Breast epithelium (tissue), 4 donors: Measurements from ENCODE around the gene CPSF4L. TPM values are rescaled to one million over a fixed set of nuclear protein-coding genes. Genes with fewer than 3 reads are reported as not detected.
"Not testable (repeated sequence)": the region's sequence is repeated elsewhere in the genome, so short reads cannot be mapped to it uniquely, and the experiment has no call there.

Experiments
- DNase-seq, 2 donors: peaks; one replicate each; pipeline ENCODE4 v3.0.0-alpha.2; 2019; ENCODE audit warnings: low spot score in 2 of 2
- H3K27ac ChIP-seq, 2 donors: fragments of 200-600 bp; sonication (generic) in 1 of 2; one replicate each; pipeline ENCODE4 v1.5.1; 2016 to 2019; ENCODE audit warnings: mild to moderate bottlenecking in 1 of 2
- H3K27me3 ChIP-seq, 2 donors: fragments of 200-600 bp; sonication (generic) in 1 of 2; one replicate each; pipeline versions ENCODE4 v1.5.1 to v1.6.0; 2017 to 2019; ENCODE audit warnings: control low read depth in 1 of 2, mild to moderate bottlenecking in 1 of 2
- H3K36me3 ChIP-seq: fragments of 200-600 bp; one replicate; pipeline ENCODE4 v1.5.1; 2019
- H3K4me1 ChIP-seq, 2 donors: fragments of 200-600 bp; sonication (generic); one replicate each; pipeline ENCODE4 v1.5.1; 2016 to 2019; ENCODE audit warnings: control low read depth in 1 of 2
- H3K4me3 ChIP-seq, 3 donors: fragments of 200-600 bp; sonication (generic); 1 replicate in 2 of 3; 2 replicates in 1 of 3; pipeline ENCODE4 v1.5.1; 2016 to 2019; ENCODE audit warnings: mild to moderate bottlenecking in 3 of 3, moderate library complexity in 2 of 3
- H3K9me3 ChIP-seq, 2 donors: fragments of 200-600 bp; sonication (generic) in 1 of 2; one replicate each; pipeline ENCODE4 v1.5.1; 2016 to 2019; ENCODE audit warnings: control low read depth in 1 of 2
- POLR2A ChIP-seq: fragments of 450-650 bp; IDR thresholded peaks from one replicate; pipeline ENCODE4 v1.6.1; 2016; ENCODE audit warnings: antibody characterized with exemption, mild to moderate bottlenecking, moderate library complexity
- POLR2AphosphoS5 ChIP-seq, 3 donors: sonication (generic); formaldehyde crosslinking; IDR thresholded peaks; one replicate each; pipeline ENCODE4 v1.6.1; 2017; ENCODE audit warnings: antibody characterized with exemption in 3 of 3
- intact Hi-C: fragments of 100-400 bp; cut with DNase I; formaldehyde crosslinking; loops from one replicate; pipeline ENCODE4 v1.15.1; 2023; ENCODE audit warnings: low total_unique reads
- total RNA-seq, 3 donors: library from RNA; depleted of rRNA; stranded (reverse); fragments of >200 nt; gene quantifications; one replicate each; pipeline ENCODE4 v1.1.0, GENCODE V29; 2016
- TF ChIP-seq, protein P1 (sequence below), 3 donors: fragments of 450-650 bp; IDR thresholded peaks; one replicate each; pipeline ENCODE4 v1.5.1; 2016 to 2017; ENCODE audit warnings: antibody characterized with exemption in 3 of 3, mild to moderate bottlenecking in 3 of 3, moderate library complexity in 3 of 3

CPSF4L gene, protein sequence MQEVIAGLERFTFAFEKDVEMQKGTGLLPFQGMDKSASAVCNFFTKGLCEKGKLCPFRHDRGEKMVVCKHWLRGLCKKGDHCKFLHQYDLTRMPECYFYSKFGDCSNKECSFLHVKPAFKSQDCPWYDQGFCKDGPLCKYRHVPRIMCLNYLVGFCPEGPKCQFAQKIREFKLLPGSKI
- total RNA-seq: under 1 TPM in 1 of 3 donors, not detected in 2; 0.29 TPM

DNA sequence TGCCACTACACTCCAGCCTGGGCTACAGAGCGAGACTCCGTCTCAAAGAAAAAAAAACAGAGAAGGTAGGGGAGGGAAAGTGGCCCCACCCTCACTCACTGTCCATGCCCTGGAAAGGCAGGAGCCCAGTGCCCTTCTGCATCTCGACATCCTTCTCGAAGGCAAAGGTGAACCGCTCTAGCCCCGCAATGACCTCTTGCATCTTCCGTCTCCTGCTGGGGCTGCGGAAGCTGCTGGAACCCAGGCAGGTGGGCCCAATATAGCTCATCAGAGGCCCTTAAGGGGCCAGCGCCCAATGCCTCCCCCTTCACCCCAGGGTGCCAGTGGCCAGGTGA, at the start of gene CPSF4L:
Gene CPSF4L, minus strand, starts transcription at position 264 of the 335 bp plus-strand sequence. Its CDS starts 62 bp downstream, at position 202.
- H3K27ac ChIP-seq: peak within 1 kb of the TSS; percentile 80 to 93
- peaks cover 0 to 4% of the 10 kb centered on the region in 2 donors for H3K4me1 ChIP-seq
- intact Hi-C loops: no loop called here
- TF ChIP-seq POLR2AphosphoS5 (IDR thresholded peaks at IDR 0.05) (no peak), POLR2A (no peak)
- TF ChIP-seq, protein P1, sequence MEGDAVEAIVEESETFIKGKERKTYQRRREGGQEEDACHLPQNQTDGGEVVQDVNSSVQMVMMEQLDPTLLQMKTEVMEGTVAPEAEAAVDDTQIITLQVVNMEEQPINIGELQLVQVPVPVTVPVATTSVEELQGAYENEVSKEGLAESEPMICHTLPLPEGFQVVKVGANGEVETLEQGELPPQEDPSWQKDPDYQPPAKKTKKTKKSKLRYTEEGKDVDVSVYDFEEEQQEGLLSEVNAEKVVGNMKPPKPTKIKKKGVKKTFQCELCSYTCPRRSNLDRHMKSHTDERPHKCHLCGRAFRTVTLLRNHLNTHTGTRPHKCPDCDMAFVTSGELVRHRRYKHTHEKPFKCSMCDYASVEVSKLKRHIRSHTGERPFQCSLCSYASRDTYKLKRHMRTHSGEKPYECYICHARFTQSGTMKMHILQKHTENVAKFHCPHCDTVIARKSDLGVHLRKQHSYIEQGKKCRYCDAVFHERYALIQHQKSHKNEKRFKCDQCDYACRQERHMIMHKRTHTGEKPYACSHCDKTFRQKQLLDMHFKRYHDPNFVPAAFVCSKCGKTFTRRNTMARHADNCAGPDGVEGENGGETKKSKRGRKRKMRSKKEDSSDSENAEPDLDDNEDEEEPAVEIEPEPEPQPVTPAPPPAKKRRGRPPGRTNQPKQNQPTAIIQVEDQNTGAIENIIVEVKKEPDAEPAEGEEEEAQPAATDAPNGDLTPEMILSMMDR (IDR thresholded peaks at IDR 0.05): no peak
- no peak for DNase-seq
- no peaks in the 10 kb centered on the region for H3K9me3 ChIP-seq
- peak within 1 kb of the TSS in 2 of 3 donors; percentile 6 to 29 for H3K4me3 ChIP-seq
- no peaks in the 10 kb centered on the region for H3K27me3 ChIP-seq
- H3K36me3 ChIP-seq: no peaks in the 10 kb centered on the region

- Histone ChIP-seq H3K4me1 (peaks cover 0 to 8% of the 10 kb centered on the region in 2 donors), H3K36me3 (no peaks in the 10 kb centered on the region), H3K9me3 (no peaks in the 10 kb centered on the region), H3K27ac (peak overlapping the region; percentile 99), H3K4me3 (peak overlapping the region; percentile 93 to 99 (median 97)), H3K27me3 (no peaks in the 10 kb centered on the region)
- no peak for TF ChIP-seq POLR2AphosphoS5 (IDR thresholded peaks at IDR 0.05)
- TF ChIP-seq POLR2A: no peak
- TF ChIP-seq, protein P1 (IDR thresholded peaks at IDR 0.05): no peak
- intact Hi-C loops: loop anchor here (10.0 kb wide), 1 partner anchor 53 kb away; no protein-coding TSS in a partner anchor
- peak in 1 of 2 donors; percentile 55 for DNase-seq
These were observed 49.7 kb upstream of the CPSF4L start for GRCh38 chr17:73311428-73311780.

- Histone ChIP-seq H3K36me3 (no peaks in the 10 kb centered on the region), H3K4me1 (peaks cover 0 to 17% of the 10 kb centered on the region in 2 donors), H3K27me3 (no peaks in the 10 kb centered on the region), H3K4me3 (peak overlapping the region; percentile 93 to 99 (median 97)), H3K9me3 (no peaks in the 10 kb centered on the region), H3K27ac (peak overlapping the region; percentile 99)
- TF ChIP-seq, protein P1 (IDR thresholded peaks at IDR 0.05): no peak
- TF ChIP-seq POLR2A (no peak), POLR2AphosphoS5 (IDR thresholded peaks at IDR 0.05) (no peak)
- DNase-seq: no peak
- intact Hi-C loops: loop anchor here (10.0 kb wide), 1 partner anchor 55 kb away; no protein-coding TSS in a partner anchor
These were observed 48.3 kb upstream of the CPSF4L start for GRCh38 chr17:73309727-73310596.

DNA sequence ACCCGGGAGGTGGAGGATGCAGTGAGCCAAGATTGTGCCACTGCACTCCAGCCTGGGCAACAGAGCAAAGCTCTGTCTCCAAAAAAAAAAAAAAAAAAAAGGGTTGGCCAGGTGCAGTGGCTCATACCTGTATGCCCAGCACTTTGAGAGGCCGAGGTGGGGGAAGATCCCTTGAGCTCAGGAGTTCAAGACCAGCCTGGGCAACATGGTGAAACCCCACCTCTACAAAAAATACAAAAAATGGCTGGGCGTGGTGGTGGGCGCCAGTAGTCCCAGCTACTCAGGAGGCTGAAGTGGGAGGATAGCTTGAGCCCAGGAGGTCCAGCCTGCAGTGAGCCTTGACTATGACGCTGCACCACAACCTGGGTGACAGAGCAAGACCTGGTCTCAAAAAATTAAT, 47.3 kb upstream of the CPSF4L start:
- H3K36me3 ChIP-seq, DNase-seq, H3K27me3 ChIP-seq, intact Hi-C loops, H3K9me3 ChIP-seq: not testable (repeated sequence)
- peaks cover 5 to 20% of the 10 kb centered on the region in 2 donors for H3K4me1 ChIP-seq
- peak overlapping the region; percentile 99 for H3K27ac ChIP-seq
- peak overlapping the region; percentile 93 to 99 (median 97) for H3K4me3 ChIP-seq

DNA sequence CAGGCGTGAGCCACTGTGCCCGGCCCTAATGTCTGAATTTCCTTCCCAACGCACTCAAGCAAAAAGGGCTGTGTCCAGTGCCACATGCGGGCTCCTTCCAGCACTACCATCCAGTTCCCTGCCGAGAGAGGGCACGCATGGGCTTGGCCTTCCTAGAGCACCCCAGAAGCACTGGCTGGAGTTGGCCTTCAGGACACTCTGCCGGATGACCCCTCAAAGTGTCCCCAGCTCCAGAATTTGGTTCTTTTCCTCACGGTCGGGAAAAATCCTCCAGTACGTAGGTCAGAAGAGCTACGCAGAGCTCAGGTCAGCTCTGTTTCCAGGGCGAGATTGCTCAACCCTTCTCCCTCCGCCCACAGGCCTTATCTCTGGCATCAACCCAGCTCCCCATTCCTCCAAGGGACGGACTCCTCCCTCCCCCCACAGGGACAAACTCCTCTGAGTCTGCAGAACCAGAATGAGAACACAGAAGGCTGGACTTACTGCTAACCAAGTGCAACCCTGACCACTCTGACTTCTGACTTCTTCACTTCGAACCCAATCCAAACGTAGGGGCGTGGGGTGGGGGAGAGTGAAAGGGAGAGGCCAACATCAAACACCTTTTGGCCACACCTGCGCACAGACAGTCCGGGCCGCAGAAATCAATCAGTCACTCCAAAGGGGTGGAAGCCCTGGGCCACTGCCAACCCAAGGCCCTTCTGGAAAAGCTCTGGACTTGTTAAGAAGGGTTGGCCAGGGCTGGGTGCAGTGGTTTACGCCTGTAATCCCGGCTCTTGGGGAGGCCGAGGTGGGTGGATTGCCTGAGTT, 46.5 kb upstream of the CPSF4L start:
- intact Hi-C loops: no loop called here
- peak; percentile 88 to 96 for DNase-seq
- H3K9me3 ChIP-seq: no peaks in the 10 kb centered on the region
- H3K27me3 ChIP-seq: no peaks in the 10 kb centered on the region
- H3K4me3 ChIP-seq: peak overlapping the region; percentile 93 to 99 (median 97)
- H3K27ac ChIP-seq: peak overlapping the region; percentile 98 to 99
- TF ChIP-seq POLR2AphosphoS5 (IDR thresholded peaks at IDR 0.05): peak; percentile 76 to 94 (median 90)
- no peak for TF ChIP-seq POLR2A
- TF ChIP-seq, protein P1 (IDR thresholded peaks at IDR 0.05): no peak
- peaks cover 5 to 24% of the 10 kb centered on the region in 2 donors for H3K4me1 ChIP-seq
- H3K36me3 ChIP-seq: no peaks in the 10 kb centered on the region
